Skeletal muscle cell (primary cell): Measurements from ENCODE around the gene BABAM2.

Source experiments
- DNase-seq: peaks from one replicate; pipeline ENCODE4 v3.0.0-alpha.2; 2010; ENCODE audit warnings: low read depth
- H3K4me3 ChIP-seq: 2 replicates; pipeline ENCODE4 v1.5.1; 2011; ENCODE audit warnings: low read depth, mild to moderate bottlenecking, control low read depth, low read length, moderate library complexity

Gene BABAM2

DNA sequence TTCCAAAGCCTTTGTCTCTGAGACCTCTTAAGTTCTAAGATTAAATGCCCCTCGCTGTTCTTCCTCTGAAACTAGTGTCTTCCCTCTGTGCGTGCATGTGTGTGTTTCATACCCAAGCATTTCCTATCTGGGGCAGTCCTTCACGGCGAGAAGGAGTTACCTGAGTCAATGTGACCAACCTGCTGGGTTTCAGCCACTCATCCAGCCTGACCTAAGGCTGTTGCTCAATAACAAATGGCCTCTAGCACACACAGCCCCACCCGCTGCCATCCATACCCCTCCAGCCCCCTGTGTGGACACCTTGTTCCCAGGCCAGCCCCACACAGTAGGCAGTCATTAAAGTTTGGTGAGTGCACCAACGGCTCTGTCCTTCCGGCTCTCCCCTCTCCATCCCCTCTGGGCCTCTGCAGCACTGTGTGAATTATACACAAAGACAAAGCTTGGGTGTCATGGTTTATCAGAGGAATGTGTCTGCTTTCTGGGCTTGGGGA, 448.3 kb downstream of the BABAM2 start:
- DNase-seq, result no peak
- H3K4me3 ChIP-seq, result no peak overlapping the region

GRCh38 chr2:28339516-28340175, 449.1 kb downstream of the BABAM2 start:
- H3K4me3 ChIP-seq, result no peak overlapping the region
- DNase-seq, result no peak

GRCh38 chr2:28340312-28341202, 450.0 kb downstream of the BABAM2 start:
- no peak overlapping the region for H3K4me3 ChIP-seq
- no peak for DNase-seq

GRCh38 chr2:28341208-28341891, 450.8 kb downstream of the BABAM2 start:
- DNase-seq, result no peak
- H3K4me3 ChIP-seq, result no peak overlapping the region

DNA sequence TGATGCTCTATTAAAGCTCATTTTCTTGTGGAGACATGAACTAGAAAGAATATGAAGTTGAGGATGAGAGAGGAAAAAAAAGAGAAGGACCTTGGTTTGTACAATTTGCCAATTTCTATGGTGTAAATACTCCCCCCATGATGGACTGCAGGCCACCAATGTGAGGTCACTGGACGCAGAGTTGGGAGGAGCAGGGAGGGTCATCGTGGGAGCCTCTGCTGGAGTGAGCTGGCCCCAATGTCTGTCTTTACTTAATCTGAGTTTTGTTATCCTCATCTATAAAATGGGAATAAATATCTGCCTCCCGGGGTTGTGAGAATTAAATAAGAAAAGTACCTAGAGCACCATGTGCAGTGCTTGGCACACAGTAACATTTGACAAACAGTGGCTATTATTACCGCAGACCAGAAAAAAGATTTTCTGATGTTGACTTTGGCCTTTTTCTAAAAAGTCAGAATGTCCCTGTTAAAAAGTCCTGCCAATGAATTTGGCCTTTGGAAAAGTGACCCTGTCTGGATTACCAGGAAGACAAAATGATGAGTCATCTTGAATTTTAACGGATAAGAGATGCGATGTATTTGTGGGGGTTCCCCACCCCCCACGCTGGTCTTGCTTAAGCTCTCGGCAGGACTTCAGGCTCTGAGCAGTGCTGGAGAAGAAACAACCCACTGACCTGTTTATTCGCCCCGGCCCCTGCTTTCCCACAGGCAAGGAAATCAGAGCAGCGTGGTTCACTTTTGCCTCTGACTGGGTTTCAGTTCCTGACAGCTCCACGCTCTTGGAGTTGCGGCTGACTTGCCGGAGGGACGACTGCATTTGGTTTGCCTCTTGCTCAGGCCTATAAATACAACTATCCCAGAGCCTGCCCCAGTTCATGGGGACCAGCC, 451.8 kb downstream of the BABAM2 start:
- peak; percentile 84 for DNase-seq
- no peak overlapping the region for H3K4me3 ChIP-seq

GRCh38 chr2:28343184-28343942, 452.8 kb downstream of the BABAM2 start:
- no peak for DNase-seq
- H3K4me3 ChIP-seq, result no peak overlapping the region

DNA sequence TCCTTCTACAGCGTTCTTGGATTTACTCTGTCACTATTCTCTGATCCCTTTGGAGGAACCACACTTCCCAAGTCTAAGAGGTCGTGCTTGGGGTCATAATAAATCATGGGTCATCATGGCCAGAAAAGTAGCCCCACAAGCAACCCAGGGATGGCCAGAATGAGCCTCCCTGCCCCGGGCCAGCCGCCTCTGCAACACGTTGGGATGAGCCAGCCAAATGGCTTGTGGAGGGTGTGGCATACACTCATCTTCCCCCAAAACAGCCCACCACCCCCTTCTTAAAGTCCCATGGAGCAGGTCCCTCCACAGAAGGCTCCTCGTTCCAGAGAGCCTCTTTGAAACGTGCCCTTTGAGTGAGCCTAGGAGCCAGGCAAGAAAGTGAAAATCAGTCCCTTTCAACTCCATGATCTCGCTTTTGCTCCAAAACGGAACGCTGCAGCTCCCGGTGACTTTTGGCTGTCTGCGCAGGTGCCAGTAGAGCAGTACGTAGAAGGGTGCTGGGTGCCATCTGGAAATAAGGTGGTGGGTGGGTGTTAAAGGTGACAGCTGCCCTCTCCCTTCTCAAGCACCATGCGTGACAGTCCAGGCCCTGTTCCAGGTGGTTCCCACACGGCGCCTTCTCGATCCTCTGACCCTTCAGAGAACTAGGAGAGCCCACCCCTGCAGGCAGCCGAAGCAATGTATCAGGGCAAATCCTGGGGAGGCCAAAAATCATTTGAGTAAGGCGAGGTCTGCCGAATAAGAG, 453.6 kb downstream of the BABAM2 start:
- DNase-seq, result no peak
- no peak overlapping the region for H3K4me3 ChIP-seq

- DNase-seq, result no peak
- no peak overlapping the region for H3K4me3 ChIP-seq
Measured at GRCh38 chr2:28344756-28345373, 454.3 kb downstream of the BABAM2 start.

- no peak for DNase-seq
- H3K4me3 ChIP-seq, result no peak overlapping the region
Measured at GRCh38 chr2:28345619-28346018, 455.1 kb downstream of the BABAM2 start.

DNA sequence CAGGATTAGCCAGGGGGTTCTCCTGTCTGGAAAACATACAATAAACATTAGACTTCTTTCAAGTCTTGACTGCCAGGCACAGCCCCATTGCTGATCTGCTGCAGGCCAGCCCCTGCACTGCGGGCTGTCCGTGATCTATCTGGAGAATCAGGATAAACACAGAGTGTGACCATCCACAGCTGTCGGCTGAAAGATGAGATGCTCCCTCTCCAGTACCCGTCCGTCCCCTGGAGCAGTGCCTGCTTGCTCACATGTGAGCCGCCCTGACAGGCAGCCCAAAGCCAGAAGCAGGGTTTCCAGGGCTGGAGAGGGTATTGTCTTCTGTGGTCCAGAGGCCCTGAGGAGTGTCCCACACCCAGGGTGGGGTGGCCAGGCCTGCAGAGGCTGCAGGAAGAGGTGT, 456.1 kb downstream of the BABAM2 start:
- no peak overlapping the region for H3K4me3 ChIP-seq
- no peak for DNase-seq

- H3K4me3 ChIP-seq, result no peak overlapping the region
- no peak for DNase-seq
Measured at GRCh38 chr2:28347193-28347592, 456.7 kb downstream of the BABAM2 start.

- H3K4me3 ChIP-seq, result no peak overlapping the region
- DNase-seq, result no peak
Measured at GRCh38 chr2:28347596-28347995, 457.1 kb downstream of the BABAM2 start.

DNA sequence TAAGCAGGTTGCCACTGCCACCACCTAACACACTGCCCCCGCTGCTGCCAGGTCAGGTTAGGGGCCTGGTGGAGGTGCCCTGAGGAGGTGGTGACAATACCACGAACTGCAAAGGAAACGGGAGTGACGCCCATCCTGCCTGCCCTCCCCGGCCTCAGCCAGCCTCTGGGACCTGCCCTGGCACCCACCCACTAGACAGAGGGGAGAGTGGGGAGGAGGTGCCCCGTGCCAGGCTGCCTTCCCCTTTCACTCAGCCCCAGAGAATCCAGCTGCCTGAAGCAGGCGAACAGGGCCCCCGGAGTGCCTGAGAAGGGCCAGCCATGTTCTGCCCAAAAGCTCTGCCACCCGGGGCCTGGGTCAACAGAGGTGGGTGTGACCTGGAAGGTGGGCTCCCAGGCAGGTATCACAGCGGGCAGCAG, 457.6 kb downstream of the BABAM2 start:
- no peak for DNase-seq
- no peak overlapping the region for H3K4me3 ChIP-seq

- no peak overlapping the region for H3K4me3 ChIP-seq
- DNase-seq, result no peak
Measured at GRCh38 chr2:28348921-28349320, 458.4 kb downstream of the BABAM2 start.

DNA sequence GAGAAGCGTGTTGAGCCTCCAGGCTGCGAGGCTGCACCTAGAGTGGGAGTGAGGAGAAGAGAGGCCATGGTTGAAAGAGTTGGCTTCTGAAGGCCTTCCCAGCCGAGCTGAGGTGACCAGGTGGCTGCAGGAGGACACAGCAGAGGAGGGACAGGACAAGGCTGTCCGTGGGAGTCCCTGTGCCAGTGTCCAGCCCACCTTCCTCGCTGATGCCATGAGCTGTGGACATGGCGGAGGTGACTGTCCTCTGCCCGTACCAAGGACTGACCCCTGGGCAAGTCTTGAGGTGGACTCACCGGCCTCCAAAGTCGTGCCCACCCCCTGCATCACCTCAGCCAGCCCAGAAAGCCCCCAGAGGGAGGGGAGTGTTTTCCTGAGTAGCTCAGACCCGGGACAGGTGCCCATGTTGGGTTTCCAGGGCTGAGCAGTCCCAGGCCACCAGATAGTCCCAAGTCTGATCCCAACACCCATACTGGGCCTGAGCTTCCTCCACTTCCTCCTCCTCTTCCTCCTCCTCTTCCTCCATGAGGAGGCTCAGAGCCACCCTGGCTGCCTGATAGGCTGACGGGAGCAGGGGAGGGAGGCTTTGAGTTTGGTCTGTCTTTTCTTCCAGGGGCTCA, 459.1 kb downstream of the BABAM2 start:
- no peak overlapping the region for H3K4me3 ChIP-seq
- no peak for DNase-seq

DNA sequence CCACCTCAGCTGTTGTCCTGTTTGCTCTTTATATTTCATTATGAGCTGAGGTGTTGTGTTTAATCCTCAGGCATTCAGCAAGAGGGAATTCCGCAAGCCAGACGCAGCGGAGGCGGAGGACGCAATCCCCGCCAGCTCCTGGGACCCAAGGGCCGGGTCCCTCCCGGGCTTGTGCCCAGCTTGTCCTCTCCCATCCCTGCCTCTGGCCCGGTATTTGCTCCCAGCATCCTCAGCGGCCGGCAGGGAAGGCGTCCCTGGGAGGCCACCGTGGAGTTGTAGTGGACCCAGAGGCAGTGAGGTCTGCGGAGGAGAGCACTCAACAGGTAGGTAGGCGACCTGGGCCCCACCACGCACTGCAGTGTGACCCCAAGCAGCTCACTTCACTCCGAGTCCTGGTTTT, 459.7 kb downstream of the BABAM2 start:
- H3K4me3 ChIP-seq, result no peak overlapping the region
- no peak for DNase-seq

DNA sequence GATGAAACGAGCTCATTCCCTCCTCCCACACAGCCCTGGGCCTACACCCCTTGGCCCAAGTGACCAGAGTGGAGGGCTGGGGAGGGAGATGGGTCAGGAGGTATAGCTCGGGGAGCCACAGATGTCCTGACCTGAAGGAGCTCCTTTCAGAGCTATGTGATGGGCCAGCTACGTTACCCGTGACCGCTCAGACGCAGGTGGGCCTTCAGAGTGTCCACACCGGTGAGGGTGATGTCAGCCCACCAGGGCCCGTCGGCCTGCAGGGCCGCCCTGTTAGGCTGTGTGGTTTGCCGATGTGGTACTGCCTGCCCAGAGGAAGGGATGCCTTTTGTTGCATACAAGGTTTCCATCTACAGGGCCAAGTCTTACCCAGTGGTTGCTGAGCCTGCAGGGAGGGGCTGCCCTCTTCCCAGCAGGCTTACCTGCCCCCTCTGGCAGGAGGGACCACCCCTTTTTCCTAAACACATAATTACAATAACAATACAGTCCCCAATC, 460.3 kb downstream of the BABAM2 start:
- no peak overlapping the region for H3K4me3 ChIP-seq

More for the DNA sequence above, 460.3 kb downstream of the BABAM2 start:
- DNase-seq, result no peak
